SIG-M5 (cell line): ENCODE data around the gene GRWD1.

Experiments
- DNase-seq: peaks from one replicate; lab custom pipeline; 2025; lab: John Stamatoyannopoulos, UW

Gene GRWD1

DNA sequence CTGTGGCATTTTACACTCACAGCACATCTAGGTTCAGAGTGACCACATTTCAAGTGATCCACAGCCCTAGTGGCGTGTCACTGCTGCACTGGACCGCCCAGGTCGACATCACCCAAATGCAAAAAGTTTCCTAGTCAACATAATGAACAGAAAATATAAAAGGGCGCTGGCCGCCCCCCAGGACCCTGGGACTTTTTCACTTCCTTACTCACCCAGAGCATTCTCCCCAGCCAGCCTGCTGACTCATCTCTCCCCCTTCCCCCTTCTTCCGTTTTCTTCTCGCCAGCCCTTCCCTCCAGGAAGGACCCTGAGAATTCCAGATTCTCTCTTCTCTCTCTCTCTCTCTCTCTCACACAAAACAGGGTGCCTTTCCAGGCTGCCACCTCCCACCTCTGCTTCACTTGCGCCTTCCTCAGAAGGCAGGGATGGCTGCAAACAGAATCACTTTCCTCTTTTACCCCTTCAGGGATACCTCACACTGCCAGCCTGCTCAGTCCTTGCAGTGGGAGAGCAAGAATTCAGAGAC lies 21.0 kb upstream of the GRWD1 start:
- no peak for DNase-seq

DNA sequence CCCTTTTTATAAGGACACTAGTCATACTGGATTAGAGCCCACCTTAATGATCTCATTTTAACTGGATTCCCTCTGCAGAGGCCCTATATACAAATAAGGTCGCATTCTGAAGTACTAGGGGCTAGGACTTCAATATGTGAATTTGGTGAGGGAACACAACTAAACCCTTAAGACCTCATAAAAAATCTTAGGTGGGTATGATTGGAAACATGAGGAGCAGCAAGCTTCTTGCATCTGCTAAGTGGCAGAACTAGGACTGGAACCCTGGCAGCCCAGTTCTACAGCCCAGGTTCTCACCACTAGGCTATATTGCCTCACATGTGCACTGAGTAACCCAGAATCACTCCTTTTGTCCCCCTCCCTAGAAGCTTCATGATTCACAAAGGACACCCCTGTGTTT lies 17.1 kb upstream of the GRWD1 start:
- no peak for DNase-seq

DNA sequence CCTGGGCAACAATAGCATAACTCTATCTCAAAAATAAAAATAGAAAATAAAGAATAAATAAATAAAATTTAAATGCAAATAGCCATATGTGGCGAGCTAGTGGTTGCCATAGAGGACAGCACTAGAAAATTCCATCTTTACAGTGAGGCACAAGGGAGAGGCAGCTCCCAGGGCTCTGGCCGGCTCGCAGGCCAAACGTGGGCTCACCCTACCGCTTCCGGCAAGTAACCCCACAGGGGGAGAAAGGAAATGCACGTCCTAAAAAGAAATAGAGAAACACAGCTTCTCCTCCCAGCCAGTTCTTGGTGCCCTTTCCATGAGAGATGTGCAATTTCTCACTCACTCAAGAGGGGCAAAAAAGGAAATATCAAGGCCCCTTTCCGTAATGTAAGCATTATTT lies 12.4 kb upstream of the GRWD1 start:
- DNase-seq, result no peak

DNA sequence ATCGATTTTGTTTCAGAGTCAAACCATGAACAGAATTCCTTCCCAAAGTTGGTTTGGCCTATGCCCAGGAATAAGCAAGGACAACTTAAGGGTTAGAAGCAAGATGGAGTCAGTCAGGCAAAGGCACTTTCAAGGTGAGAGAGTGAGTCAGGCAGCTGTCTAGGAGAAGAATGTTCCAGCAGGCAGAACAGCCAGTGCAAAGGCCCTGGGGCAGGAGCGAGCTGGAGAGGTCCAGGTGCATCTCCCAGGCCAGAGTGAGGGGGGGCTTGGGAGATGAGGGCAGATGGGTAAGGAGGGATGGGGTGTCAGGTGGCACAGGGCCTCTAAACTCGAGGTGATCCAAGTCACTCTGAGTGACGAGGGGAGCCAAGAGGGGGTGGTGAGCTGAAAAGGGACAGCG lies 9.2 kb upstream of the GRWD1 start:
- DNase-seq, result no peak

DNA sequence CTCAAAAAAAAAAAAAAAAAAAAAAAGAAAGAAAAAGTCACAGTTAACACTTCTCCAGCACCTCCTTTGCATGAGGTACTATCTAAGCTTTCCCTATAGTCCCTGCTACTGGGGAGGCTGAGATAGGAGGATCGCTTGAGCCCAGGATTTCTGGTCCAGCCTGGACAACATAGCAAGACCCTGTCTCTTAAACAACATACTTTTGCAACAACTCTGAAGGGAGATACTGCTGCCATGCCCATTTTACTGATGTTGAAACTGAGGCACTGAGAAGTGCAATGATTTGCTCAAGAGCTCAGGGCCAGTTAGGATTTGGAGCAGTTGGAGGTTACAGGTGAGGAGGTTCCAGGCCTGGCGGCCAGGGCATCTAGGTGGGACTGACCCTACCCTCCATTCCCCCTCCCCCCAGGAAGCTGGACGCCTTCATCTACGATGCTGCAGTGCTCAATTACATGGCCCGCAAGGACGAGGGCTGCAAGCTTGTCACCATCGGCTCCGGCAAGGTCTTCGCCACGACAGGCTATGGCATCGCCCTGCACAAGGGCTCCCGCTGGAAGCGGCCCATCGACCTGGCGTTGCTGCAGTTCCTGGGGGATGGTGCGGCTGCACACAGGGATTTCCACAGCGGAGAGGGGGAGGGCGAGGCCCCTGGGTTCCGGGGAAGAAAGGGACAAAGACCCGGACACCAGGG lies 4.3 kb upstream of the GRWD1 start:
- DNase-seq, result no peak

DNA sequence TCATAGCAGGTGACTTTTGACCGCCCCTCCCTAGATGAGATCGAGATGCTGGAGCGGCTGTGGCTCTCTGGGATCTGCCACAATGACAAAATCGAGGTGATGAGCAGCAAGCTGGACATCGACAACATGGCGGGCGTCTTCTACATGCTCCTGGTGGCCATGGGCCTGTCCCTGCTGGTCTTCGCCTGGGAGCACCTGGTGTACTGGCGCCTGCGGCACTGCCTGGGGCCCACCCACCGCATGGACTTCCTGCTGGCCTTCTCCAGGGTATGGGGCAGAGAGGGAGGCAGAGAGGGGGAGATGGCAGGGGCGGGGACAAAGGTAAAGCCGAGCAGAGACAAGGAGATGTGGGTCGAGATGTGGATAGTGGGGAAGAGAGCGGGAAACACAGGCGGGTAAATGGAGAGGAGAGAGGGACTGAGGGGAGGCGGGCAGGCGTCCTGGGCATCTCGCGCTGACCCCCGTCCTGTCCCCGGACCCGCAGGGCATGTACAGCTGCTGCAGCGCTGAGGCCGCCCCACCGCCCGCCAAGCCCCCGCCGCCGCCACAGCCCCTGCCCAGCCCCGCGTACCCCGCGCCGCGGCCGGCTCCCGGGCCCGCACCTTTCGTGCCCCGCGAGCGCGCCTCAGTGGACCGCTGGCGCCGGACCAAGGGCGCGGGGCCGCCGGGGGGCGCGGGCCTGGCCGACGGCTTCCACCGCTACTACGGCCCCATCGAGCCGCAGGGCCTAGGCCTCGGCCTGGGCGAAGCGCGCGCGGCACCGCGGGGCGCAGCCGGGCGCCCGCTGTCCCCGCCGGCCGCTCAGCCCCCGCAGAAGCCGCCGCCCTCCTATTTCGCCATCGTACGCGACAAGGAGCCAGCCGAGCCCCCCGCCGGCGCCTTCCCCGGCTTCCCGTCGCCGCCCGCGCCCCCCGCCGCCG lies 3.4 kb upstream of the GRWD1 start:
- no peak for DNase-seq

DNA sequence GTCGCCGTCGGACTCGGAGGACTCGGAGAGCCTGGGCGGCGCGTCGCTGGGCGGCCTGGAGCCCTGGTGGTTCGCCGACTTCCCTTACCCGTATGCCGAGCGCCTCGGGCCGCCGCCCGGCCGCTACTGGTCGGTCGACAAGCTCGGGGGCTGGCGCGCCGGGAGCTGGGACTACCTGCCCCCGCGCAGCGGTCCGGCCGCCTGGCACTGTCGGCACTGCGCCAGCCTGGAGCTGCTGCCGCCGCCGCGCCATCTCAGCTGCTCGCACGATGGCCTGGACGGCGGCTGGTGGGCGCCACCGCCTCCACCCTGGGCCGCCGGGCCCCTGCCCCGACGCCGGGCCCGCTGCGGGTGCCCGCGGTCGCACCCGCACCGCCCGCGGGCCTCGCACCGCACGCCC lies 2.5 kb upstream of the GRWD1 start:
- no peak for DNase-seq

DNA sequence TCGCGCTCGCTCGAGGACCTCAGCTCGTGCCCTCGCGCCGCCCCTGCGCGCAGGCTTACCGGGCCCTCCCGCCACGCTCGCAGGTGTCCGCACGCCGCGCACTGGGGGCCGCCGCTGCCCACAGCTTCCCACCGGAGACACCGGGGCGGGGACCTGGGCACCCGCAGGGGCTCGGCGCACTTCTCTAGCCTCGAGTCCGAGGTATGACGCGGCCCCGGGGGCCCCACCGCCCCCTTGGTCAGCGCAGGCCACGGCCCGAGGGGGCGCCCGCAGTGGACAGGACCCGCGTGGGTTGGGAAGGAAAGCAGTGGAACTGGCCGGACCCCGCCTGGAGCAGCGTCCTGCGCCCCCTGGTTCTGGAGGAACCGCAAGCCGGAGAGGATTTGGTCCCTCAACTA lies 2.1 kb upstream of the GRWD1 start:
- no peak for DNase-seq

DNA sequence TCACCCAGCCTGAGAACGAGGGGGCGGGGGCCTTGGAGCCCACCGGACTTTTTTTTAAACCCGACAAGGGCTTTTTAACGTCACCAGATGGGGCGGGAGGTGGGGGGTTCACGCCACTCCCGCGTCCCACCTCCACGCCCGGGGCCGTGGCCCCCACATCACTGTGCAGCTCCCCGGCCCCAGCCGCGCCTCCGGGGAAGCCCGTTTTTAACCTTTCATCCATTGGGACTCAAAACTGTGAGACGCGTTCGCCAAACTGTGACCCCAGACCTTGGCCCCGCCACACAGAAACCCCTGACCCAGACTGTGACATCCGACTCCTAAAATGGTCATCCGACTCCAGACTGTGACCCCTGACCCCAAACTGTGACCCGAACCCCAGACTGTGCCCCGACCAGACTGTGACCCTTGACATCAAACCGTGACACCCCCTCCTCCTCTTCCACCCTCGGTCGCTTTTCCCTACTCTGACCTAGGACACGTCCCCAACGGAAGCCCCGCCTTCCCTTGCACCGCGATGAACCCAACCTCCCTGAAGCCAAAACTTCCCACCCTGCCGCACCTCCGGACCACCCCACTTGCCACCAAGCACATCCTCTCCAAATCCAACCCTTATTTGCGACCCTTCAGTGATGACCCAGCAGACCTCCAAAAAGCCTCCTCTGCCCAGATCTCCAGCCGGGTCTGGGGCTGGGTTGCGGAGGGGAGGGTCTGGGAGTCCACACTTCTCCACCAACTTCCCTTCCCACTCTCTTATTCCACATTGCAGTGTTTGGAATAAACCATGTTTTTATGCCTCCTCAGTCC lies 1.5 kb upstream of the GRWD1 start:
- DNase-seq, result no peak

DNA sequence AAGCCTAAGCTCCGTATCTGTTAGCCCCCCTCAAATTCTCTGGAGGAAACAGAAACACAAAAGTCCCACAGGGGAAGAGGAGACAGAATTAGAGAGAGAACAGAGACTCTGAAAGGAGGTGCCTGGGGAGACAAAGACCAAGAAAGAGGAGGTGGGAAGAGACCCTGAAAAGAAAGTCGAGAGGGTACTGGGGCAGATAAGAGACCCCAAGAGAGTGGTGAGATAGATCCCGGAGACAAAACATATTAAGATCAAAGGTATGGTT lies 915 bp upstream of the GRWD1 start:
- no peak for DNase-seq

DNA sequence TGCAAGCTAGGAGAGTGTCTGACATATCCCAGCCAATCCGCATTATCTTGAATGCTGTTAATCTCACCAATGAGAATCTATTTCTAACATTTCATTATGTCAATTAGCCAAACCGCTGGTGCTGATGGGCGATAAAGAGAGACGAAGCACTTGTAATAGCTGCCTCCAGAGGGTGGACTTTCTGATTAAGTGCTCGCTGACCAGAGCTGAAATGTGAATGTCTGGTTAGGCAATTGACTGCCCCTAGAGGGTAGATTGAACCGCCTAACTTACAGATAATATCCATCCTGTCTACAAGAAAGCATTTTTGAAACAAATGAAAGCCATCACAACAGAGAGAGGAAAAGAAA lies 552 bp upstream of the GRWD1 start:
- DNase-seq, result no peak

DNA sequence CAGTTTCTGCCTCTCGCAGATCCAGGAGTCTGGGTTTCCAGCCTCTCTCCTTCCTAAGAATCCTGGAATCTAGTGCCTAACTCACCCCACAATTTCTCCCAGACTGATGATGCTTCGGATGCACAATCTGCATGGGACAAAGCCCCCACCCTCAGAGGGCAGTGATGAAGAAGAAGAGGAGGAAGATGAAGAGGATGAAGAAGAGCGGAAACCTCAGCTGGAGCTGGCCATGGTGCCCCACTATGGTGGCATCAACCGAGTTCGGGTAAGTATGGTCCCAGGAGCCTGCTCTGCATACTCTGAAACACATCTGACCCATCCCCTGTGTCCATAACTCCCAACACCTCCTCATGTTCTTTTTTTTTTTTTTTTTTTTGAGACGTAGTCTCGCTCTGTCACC lies 796 bp downstream of the GRWD1 start:
- DNase-seq, result no peak

DNA sequence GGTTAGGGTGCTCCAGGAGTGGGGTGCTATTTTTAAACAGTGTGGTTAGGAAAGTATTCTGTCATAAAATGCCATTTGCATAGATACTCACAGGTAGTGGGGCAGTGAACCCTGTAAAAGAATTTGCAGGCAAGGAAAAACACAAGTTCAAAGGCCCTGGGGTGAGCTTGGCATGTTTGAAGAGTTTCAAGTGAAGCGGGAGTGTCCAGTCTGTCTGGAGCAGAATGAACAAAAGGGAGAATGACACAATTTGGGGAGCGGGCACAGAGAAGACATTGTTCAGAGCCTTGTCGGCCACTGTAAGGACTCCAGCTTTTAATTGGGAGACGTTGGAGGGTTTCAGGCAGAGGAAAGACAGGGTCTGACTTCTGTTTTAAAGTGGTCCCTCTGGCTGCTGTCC lies 2.8 kb downstream of the GRWD1 start:
- no peak for DNase-seq

DNA sequence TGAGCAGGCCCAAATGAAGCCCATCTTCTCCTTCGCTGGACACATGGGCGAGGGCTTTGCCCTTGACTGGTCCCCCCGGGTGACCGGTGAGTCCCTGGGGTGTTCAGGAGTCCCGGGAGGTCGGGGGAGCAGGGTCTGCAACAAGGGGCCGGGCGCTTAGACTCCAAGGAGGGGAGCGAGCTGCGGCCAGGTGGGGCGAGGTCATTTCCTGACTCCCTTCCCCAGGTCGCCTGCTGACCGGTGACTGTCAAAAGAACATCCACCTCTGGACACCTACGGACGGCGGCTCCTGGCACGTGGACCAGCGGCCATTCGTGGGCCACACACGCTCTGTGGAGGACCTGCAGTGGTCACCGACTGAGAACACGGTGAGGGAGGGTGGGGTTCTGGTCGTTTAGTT lies 4.7 kb downstream of the GRWD1 start:
- DNase-seq, result no peak

DNA sequence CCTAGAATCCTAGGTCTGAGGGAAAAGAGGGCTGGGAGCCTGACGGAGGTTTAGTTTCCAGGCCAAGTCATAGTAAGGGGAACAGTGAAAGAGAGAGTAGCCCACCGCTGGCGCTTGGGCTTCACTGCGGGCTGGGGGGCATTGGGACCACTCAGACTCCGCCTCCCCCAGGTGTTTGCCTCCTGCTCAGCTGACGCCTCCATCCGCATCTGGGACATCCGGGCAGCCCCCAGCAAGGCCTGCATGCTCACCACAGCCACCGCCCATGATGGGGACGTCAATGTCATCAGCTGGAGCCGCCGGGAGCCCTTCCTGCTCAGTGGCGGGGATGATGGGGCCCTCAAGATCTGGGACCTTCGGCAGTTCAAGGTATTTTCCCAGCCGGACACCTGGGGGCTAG lies 5.1 kb downstream of the GRWD1 start:
- no peak for DNase-seq

DNA sequence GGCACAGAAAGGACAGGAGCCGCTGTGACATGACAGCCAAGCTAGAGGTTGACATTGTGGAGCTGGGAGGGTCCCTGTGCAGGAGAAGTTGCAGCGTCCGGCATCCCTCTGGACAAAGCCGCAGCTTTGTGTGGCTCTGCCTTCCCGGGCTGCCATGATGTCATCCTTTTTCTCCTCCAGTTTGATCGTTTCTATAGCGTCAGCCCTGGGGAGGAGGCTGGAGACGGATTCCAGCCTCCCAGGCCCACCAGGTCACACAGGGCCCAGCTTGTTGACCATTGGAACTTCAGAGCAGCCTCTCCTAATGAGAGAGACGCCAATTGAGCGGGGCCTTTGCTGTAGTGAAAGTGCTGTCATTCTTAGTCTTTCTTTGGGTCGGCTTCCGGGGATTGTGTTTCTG lies 5.8 kb downstream of the GRWD1 start:
- DNase-seq, result no peak

DNA sequence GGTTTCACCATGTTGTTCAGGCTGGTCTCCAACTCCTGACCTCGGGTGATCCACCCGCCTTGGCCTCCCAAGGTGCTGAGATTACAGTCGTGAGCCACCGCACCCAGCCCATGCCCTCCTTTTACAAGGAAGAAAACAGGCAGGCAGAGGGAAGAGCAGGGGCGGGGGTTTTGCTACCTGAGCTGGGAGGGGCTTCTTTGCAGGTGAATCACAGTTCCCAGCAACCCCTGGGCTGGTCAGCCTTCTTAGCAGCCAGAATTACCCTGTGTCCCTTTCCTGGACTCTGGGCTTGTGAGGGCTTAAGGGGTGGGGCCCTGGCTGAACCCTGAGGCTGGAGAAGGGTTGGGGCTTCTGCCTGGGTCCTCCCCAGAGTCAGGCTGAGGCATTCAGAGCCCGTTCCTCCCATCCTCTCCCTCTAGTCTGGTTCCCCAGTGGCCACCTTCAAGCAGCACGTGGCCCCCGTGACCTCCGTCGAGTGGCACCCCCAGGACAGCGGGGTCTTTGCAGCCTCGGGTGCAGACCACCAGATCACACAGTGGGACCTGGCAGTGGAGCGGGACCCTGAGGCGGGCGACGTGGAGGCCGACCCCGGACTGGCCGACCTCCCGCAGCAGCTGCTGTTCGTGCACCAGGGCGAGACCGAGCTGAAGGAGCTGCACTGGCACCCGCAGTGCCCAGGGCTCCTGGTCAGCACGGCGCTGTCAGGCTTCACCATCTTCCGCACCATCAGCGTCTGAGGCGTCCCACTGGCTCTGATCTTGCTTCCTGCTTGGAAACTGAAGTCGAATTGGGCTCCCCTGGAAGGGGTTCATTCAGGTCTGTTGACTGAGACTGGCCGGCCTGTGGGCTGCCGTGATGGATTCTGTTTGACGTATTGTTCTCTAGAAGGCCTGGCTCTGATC lies 6.8 kb downstream of the GRWD1 start:
- no peak for DNase-seq

DNA sequence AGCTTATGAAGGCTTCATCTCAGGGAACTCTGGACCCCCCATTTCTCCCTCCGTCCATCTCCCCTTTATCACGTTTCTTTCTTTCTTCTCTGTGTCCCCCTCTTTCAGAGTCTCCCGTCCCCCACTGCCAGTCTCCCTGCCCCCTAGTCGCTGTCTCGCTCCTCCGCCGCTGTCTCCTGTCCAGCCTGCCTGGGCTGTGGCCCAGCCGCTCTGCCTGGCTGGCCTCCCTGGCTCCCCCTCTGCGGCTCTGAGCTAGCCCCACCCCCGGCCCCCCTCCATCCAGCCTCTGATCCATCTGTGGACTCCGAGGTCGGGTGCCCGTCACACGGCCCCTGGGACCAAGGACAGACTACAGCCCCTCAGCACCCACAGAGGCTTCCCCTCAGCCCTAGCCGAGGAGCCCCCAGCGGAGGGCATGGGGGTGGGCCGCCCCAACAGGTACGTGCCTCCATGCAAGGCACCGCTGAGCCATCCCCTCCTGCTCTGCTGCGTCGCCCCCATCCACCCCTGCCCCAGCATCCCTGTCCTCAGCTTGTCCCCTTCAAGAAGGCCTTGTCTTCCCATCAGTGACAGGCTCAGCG lies 8.5 kb downstream of the GRWD1 start:
- DNase-seq, result no peak

DNA sequence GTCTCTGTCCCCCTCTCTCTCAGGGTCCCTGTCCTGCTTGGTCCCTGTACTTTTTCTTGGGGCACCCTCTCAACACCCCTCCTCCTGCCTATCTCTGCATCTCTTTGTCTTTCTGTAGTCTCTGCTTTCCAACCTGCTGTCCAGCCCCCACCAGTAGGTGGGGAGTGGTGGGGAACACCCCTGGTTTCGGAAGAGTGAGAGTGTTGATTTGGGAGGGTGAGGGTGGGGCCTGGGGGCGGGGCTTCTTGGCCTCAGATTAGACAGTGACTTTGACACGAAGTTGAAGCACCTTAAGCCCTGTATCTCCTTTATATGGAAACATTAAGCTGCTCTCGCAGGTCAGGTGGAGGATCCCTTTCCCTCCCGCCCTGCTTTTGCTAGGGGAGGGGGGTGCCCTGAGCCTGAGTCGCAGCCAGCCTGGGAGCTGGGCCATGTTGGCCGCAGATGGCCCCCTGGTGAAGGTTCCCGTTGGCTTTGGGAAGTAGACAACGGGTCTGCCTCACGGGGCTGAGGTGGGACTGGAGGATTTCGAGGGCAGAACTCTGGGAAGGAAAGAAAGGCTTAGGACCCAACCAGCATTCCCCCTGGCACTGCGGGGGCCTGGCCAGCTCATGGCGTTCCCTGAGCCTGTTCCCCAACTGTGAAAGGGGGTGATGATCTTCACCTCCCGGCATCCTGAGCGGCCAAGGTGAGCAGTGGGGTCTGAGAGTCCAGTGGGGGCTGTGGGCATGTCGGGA lies 9.6 kb downstream of the GRWD1 start, which contains the start of gene KCNJ14:
Gene KCNJ14, plus strand, starts transcription at position 404 of the 737 bp plus-strand sequence. CDS start 6,151 bp downstream, outside the sequence.
- DNase-seq, result no peak

DNA sequence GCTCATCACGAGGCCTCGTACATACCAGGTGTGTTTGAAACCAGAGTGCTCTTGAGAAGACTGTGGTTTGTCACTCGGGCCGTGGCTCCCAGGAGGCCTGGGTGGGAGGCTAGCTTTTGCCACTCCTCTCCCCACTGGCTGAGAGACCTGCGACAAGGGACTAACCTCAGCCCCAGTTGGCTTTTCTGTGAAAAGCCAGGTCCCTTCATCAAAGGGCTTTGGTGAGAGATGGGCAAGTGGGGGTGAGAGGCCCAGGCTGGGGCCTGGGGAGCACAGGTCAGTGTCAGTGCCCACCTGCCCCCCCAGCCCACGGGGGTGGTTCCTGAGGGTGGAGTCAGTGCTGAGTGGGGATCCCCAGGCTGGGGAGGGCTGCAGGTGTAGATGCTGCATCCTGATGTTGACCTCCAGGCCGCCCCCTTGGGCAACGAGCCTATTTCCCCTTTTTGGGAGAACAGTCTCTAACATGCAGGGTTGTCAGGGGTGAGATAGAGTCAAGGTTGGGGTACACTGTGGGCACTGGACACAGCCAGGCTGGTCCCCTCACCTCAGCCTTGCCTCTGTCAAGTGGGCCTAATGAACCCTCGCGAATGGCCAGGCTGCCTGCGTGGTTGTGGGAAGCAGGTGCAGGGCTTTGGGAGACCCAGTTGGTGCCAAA lies 10.3 kb downstream of the GRWD1 start:
- no peak for DNase-seq
